Ishikawa (cell line): Measurements from ENCODE around the gene SF3B5.

Source experiments
- CEBPB ChIP-seq: IDR thresholded peaks from 2 replicates; pipeline ENCODE4 v1.6.1; 2012
- CREB1 ChIP-seq: IDR thresholded peaks from 2 replicates; pipeline ENCODE4 v1.6.1; 2012; ENCODE audit warnings: low read depth
- EGR1 ChIP-seq: IDR thresholded peaks from 2 replicates; pipeline ENCODE4 v1.6.1; 2012
- EP300 ChIP-seq: IDR thresholded peaks from 2 replicates; pipeline ENCODE4 v1.6.1; 2012; ENCODE audit warnings: borderline replicate concordance
- FOXM1 ChIP-seq: IDR thresholded peaks from 2 replicates; pipeline ENCODE4 v1.6.1; 2012; ENCODE audit warnings: low read depth, borderline replicate concordance
- NFIC ChIP-seq: IDR thresholded peaks from 2 replicates; pipeline ENCODE4 v1.6.1; 2012
- REST ChIP-seq: IDR thresholded peaks from 2 replicates; pipeline ENCODE4 v1.6.1; 2012; ENCODE audit warnings: low read depth, mild to moderate bottlenecking
- TAF1 ChIP-seq: IDR thresholded peaks from 2 replicates; pipeline ENCODE4 v1.6.1; 2012; ENCODE audit warnings: low read depth, mild to moderate bottlenecking
- TCF12 ChIP-seq: IDR thresholded peaks from 2 replicates; pipeline ENCODE4 v1.6.1; 2012; ENCODE audit warnings: low read depth
- USF1 ChIP-seq: IDR thresholded peaks from 2 replicates; pipeline ENCODE4 v1.6.1; 2012
- ZBTB7A ChIP-seq: IDR thresholded peaks from 2 replicates; pipeline ENCODE4 v1.6.1; 2012; ENCODE audit warnings: low read depth

- no peak for TF ChIP-seq CREB1
- TF ChIP-seq NFIC, result no peak
- TF ChIP-seq EGR1, result no peak
- TF ChIP-seq USF1, result no peak
- TF ChIP-seq FOXM1, result no peak
- TF ChIP-seq TAF1, result no peak
- no peak for TF ChIP-seq TCF12
- no peak for TF ChIP-seq ZBTB7A
- TF ChIP-seq EP300, result no peak
- no peak for TF ChIP-seq REST
- no peak for TF ChIP-seq CEBPB
Measured at GRCh38 chr6:144087789-144088426, 7.5 kb downstream of the SF3B5 start.
